H4 (cell line): ENCODE data around the gene USF3. TPM values are rescaled to one million over a fixed set of nuclear protein-coding genes. Genes with fewer than 3 reads are reported as not detected.

Experiments
- DNase-seq: peaks from one replicate; pipeline ENCODE4 v3.0.0-alpha.2; 2015; ENCODE audit warnings: low spot score
- total RNA-seq: library from RNA; depleted of rRNA; stranded (reverse); fragments of >200 nt; shearing (Covaris generic); gene quantifications from 2 replicates; pipeline ENCODE4 v1.2.3, GENCODE V29; 2014; rRNA removed

USF3 gene
- total RNA-seq, 1 experiment from 2014 or later, result 9.3 TPM

GRCh38 chr3:113607219-113607596 is 89.2 kb downstream of the USF3 start:
- DNase-seq, result no peak

GRCh38 chr3:113606539-113607218 is 89.8 kb downstream of the USF3 start:
- DNase-seq, result no peak

- DNase-seq, result no peak
Measured at GRCh38 chr3:113602836-113603235, 93.6 kb downstream of the USF3 start.

- DNase-seq, result no peak
Measured at GRCh38 chr3:113602256-113602655, 94.2 kb downstream of the USF3 start.

GRCh38 chr3:113601240-113601639 is 95.2 kb downstream of the USF3 start:
- DNase-seq, result no peak

- DNase-seq, result no peak
Measured at GRCh38 chr3:113600418-113601182, 95.8 kb downstream of the USF3 start.

Other genes with a start within 250 kb of the USF3 start
- 9.5 and 18.9 TPM in 2 replicates for gene SPICE1, start 181.5 kb downstream of the USF3 start, total RNA-seq
- not detected in 2 replicates for gene SIDT1, start 164.1 kb downstream of the USF3 start, total RNA-seq
- gene NAA50, start 49.6 kb upstream of the USF3 start, total RNA-seq, result 116 and 193 TPM in 2 replicates
- 52.5 and 73.4 TPM in 2 replicates for gene ATP6V1A, start 50.4 kb upstream of the USF3 start, total RNA-seq
- gene GRAMD1C, start 142.1 kb upstream of the USF3 start, total RNA-seq, result 0.23 and 0.81 TPM in 2 replicates